Adrenal gland (tissue), 5 donors: ENCODE measurements around the gene ANKDD1A.

ENCODE experiments used
- CTCF ChIP-seq, 6 experiments: fragments of 450-650 bp in 4 of 6; fragments of 200-600 bp in 2 of 6; sonication (generic) in 1 of 6; IDR thresholded peaks; 1 replicate in 5 of 6; 2 replicates in 1 of 6; pipeline versions ENCODE4 v1.5.1 to v1.8.0; 2016 to 2021; ENCODE audit warnings: antibody characterized with exemption in 6 of 6, mild to moderate bottlenecking in 2 of 6, moderate library complexity in 1 of 6
- POLR2A ChIP-seq, 2 donors: fragments of 450-650 bp; IDR thresholded peaks; one replicate each; pipeline ENCODE4 v1.6.1; 2017; ENCODE audit warnings: antibody characterized with exemption in 2 of 2, mild to moderate bottlenecking in 2 of 2, moderate library complexity in 1 of 2
- donor health status: DM: no; HTN: no; CAD: no.

DNA sequence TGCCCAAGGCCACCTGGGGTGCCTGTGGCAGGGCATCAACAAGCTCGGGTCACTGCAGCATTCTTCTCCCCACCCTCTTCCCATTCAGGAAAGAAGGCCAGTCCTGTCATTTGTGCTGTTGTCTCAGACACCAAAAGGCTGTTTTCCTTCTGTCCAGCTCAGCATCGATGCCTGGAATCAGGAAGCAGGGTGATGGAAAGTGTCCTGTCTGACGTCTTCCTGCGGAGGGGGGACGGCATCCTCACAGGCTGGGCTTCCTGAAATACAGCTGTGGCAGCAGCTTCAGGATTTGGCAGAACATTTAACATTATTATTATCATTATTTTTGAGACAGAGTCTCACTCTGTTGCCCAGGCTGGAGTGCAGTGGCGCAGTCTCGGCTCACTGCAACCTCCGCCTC lies 33.0 kb upstream of the ANKDD1A start:
- TF ChIP-seq CTCF (IDR thresholded peaks at IDR 0.05): no peak
- TF ChIP-seq POLR2A (IDR thresholded peaks at IDR 0.05): peak in 1 of 2 donors; percentile 13
